ENCODE results near the gene KLHL29. TPM values are rescaled to one million over a fixed set of nuclear protein-coding genes. Genes with fewer than 3 reads are reported as not detected.
A peak's percentile ranks its signal among the peaks of the same experiment; 100 is the strongest.

The KLHL29 gene
- total and polyA plus RNA-seq, 2 of the 13 experiments (the other 11 are each of a cell fraction or from before 2014, with no cell fraction given): 0.01 TPM; not detected in 1

DNA sequence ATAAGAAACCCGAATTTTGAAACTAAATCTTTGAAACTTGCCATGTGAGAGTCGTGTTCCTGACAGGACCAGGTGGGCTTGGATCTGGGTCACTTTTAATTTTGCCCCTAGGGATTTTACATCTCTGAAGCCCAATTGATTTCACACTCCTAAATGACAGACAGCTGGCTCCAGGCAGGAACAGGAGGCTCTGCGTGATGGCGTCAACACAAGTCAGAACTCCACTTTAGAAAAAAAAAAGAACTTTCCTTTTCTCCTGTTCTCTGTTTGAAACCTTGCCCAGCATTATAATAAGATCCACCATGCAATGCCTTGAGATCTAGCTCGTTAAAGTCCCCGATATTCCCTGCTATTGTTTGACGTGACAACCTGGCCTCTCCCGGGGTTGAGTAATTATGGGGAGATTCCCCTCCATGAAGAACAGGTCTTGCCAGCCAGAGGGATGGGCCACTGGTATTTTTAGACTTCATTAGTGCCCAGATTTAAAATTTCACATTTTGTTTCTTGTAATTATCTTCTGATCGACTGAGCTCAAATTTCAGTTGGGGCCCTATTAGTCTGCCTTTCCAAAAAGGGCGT lies 260.3 kb downstream of the KLHL29 start (continued):
- no peak for TF ChIP-seq ZBTB7A (CRISPR knock-in tag; IDR thresholded peaks at IDR 0.05)

DNA sequence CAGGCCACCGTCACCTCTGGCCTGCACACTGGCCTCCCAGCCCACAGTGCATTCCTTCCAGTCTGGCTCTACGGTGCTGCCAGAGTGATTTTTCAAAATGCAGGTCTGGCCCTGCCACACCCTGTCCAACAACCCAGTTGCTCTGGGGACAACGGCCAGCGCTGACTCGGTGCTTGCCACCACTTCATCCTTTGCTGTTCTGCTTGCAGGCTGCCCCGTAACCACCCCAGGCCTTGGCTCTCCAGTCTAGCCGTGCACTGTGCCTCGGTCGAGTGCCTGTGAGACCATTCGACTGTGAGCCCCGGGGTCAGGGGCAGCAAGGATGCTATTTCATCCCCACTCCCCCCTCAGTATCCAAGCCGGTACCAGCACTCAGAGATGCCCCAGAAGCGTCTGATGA lies 262.6 kb downstream of the KLHL29 start:
- Histone ChIP-seq H2AFZ (ENCODE audit: low read length) (no peak overlapping the region), H3K36me3 (replicated peaks in 1 of 2; ENCODE audit: control insufficient read depth in 1 of 2, insufficient read depth in 2 of 2, low read length in 2 of 2) (no peaks in the 10 kb centered on the region), H3K4me2 (ENCODE audit: low read depth, low read length) (no peak overlapping the region), H3K4me3 (replicated peaks in 1 of 3; ENCODE audit: insufficient read depth in 1 of 3, low read depth in 2 of 3, low read length in 3 of 3) (no peak overlapping the region), H3K79me2 (ENCODE audit: insufficient read depth, low read length) (no peaks in the 10 kb centered on the region), H3K9me3 (ENCODE audit: low read length) (no peaks in the 10 kb centered on the region), H3K27me3 (ENCODE audit: control insufficient read depth in 1 of 2, insufficient read depth in 2 of 2, low read length in 2 of 2) (peaks cover 10 to 46% of the 10 kb centered on the region in 2 experiments; a peak in 4 of 5 replicates), H3K4me1 (ENCODE audit: insufficient read depth, low read length) (no peaks in the 10 kb centered on the region), H4K20me1 (ENCODE audit: insufficient read depth, low read length) (no peaks in the 10 kb centered on the region), H3K9ac (ENCODE audit: insufficient read depth, low read depth, low read length) (no peak overlapping the region), H3K27ac (ENCODE audit: extremely low read length, insufficient read depth, low read length) (no peak overlapping the region)
- no TSS peak for BruUV-seq (replicated peaks)
- FAIRE-seq (no peak), ATAC-seq (peak; percentile 49), DNase-seq (ENCODE audit: low spot score) (no peak)
- in situ Hi-C loops (cut with HindIII; ENCODE audit: extremely low pct_ligation_motif_present, low pct_unique_long_range_greater_than_20kb) (no loop called here), intact Hi-C loops (cut with micrococcal nuclease; ENCODE audit: unreplicated experiment) (no loop called here)
- ChIA-PET POLR2A (no interaction called here), CTCF (ENCODE audit: low intra/inter-chr PET ratio, low total read pairs) (no interaction called here)
- TF ChIP-seq, protein P1, sequence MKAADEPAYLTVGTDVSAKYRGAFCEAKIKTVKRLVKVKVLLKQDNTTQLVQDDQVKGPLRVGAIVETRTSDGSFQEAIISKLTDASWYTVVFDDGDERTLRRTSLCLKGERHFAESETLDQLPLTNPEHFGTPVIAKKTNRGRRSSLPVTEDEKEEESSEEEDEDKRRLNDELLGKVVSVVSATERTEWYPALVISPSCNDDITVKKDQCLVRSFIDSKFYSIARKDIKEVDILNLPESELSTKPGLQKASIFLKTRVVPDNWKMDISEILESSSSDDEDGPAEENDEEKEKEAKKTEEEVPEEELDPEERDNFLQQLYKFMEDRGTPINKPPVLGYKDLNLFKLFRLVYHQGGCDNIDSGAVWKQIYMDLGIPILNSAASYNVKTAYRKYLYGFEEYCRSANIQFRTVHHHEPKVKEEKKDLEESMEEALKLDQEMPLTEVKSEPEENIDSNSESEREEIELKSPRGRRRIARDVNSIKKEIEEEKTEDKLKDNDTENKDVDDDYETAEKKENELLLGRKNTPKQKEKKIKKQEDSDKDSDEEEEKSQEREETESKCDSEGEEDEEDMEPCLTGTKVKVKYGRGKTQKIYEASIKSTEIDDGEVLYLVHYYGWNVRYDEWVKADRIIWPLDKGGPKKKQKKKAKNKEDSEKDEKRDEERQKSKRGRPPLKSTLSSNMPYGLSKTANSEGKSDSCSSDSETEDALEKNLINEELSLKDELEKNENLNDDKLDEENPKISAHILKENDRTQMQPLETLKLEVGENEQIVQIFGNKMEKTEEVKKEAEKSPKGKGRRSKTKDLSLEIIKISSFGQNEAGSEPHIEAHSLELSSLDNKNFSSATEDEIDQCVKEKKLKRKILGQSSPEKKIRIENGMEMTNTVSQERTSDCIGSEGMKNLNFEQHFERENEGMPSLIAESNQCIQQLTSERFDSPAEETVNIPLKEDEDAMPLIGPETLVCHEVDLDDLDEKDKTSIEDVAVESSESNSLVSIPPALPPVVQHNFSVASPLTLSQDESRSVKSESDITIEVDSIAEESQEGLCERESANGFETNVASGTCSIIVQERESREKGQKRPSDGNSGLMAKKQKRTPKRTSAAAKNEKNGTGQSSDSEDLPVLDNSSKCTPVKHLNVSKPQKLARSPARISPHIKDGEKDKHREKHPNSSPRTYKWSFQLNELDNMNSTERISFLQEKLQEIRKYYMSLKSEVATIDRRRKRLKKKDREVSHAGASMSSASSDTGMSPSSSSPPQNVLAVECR (CRISPR knock-in tag; IDR thresholded peaks at IDR 0.05; ENCODE audit: borderline replicate concordance): 0 out of 2 replicates have a peak, but pooled peaks have one; percentile 18
- TF ChIP-seq ZNF343 (CRISPR knock-in tag; IDR thresholded peaks at IDR 0.05): no peak
- 38% methylated on average over 13 of the region's 13 CpGs for WGBS (ENCODE audit: low lambda C conversion rate)

Measured in HepG2 (cell line).